A549 (cell line): Measurements from ENCODE around the gene VOPP1. TPM values are rescaled to one million over a fixed set of nuclear protein-coding genes. Genes with fewer than 3 reads are reported as not detected.

ENCODE experiments used
- ATAC-seq, 2 experiments: fragments of 200-7000 bp in 1 of 2; fragments of >200 bp in 1 of 2; cut with Nextera tagmentation in 1 of 2; cut with Tn5 transposase in 1 of 2; 3 replicates each; pipeline versions ENCODE4 v1.8.0 to v1.9.1; 2018 to 2020; ENCODE audit warnings: mild to moderate bottlenecking in 1 of 2, moderate library complexity in 1 of 2
- CTCF ChIA-PET: fragments of 300-600 bp; sonication (Branson Sonifier 250); formaldehyde crosslinking; extraction: SDS; loops from one replicate; lab custom pipeline; 2021; ENCODE audit warnings: antibody characterized with exemption, inconsistent platforms; lab: Yijun Ruan, JAX
- POLR2A ChIA-PET: fragments of 350-600 bp; formaldehyde crosslinking; extraction: SDS; loops from one replicate; lab custom pipeline; 2021; ENCODE audit warnings: antibody characterized with exemption, inconsistent platforms; lab: Yijun Ruan, JAX
- DNase-seq, 2 experiments: peaks; one replicate each; pipeline versions ENCODE4 v3.0.0 to v3.0.0-alpha.2; 2011 to 2016; ENCODE audit warnings: low read depth in 1 of 2, low spot score in 1 of 2
- FAIRE-seq: peaks from 2 replicates; lab custom pipeline; 2011; peaks lifted over from hg19 to GRCh38; lab: Jason Lieb, UNC
- H3K27ac ChIP-seq, 2 experiments: fragments of >200 bp; sonication (Bioruptor Twin); formaldehyde crosslinking; 3 replicates each; pipeline ENCODE4 v1.5.1; 2016 to 2017
- H3K4me1 ChIP-seq: fragments of >200 bp; sonication (Bioruptor Twin); formaldehyde crosslinking; 3 replicates; pipeline ENCODE4 v1.6.1; 2016
- H3K4me2 ChIP-seq: fragments of >200 bp; sonication (Bioruptor Twin); formaldehyde crosslinking; 3 replicates; pipeline ENCODE4 v1.6.1; 2016
- H3K4me3 ChIP-seq: fragments of >200 bp; sonication (Bioruptor Twin); formaldehyde crosslinking; 3 replicates; pipeline ENCODE4 v1.5.1; 2016
- H3K9me3 ChIP-seq: fragments of >200 bp; sonication (Bioruptor Twin); formaldehyde crosslinking; 3 replicates; pipeline ENCODE4 v1.6.1; 2016
- CHD2 ChIP-seq: fragments of 150-350 bp; IDR thresholded peaks from 2 replicates; pipeline ENCODE4 v1.6.1; 2014; ENCODE audit warnings: low read length; ENCODE audit not compliant: partially characterized antibody
- EHMT2 ChIP-seq: fragments of 200-600 bp; sonication (generic); IDR thresholded peaks from 2 replicates; pipeline ENCODE4 v1.6.1; 2016; ENCODE audit warnings: antibody characterized with exemption, low read depth, mild to moderate bottlenecking, moderate library complexity
- ELK1 ChIP-seq: fragments of 150-350 bp; IDR thresholded peaks from 2 replicates; pipeline ENCODE4 v1.6.1; 2014; ENCODE audit warnings: low read depth, mild to moderate bottlenecking, low read length
- ESRRA ChIP-seq: fragments of 150-350 bp; IDR thresholded peaks from 2 replicates; pipeline ENCODE4 v1.6.1; 2014; ENCODE audit warnings: mild to moderate bottlenecking, low read length, borderline replicate concordance
- FOXS1 ChIP-seq: fragments of 250-450 bp; sonication (Bioruptor Pico); IDR thresholded peaks from 2 replicates; pipeline ENCODE4 v1.5.0; 2020; ENCODE audit warnings: mild to moderate bottlenecking, moderate library complexity
- GATA3 ChIP-seq: IDR thresholded peaks from 2 replicates; pipeline ENCODE4 v1.6.1; 2012; ENCODE audit warnings: borderline replicate concordance
- HDAC2 ChIP-seq: fragments of 200-600 bp; sonication (generic); IDR thresholded peaks from 2 replicates; pipeline ENCODE4 v1.6.1; 2016
- HEYL ChIP-seq: fragments of 250-450 bp; sonication (Bioruptor Pico); IDR thresholded peaks from 2 replicates; pipeline ENCODE4 v1.8.0; 2021; ENCODE audit warnings: mild to moderate bottlenecking, moderate library complexity
- HOXB13 ChIP-seq: fragments of 250-450 bp; sonication (Bioruptor Pico); IDR thresholded peaks from 2 replicates; pipeline ENCODE4 v1.5.0; 2020; ENCODE audit warnings: low read depth, mild to moderate bottlenecking, moderate library complexity
- JUN ChIP-seq, 2 experiments: fragments of >200 bp; sonication (Bioruptor Twin); formaldehyde crosslinking; IDR thresholded peaks; 2 replicates in 1 of 2; 3 replicates in 1 of 2; pipeline ENCODE4 v1.6.1; 2016 to 2017
- MAFK ChIP-seq: fragments of 450-650 bp; IDR thresholded peaks from 2 replicates; pipeline ENCODE4 v1.6.1; 2014; ENCODE audit not compliant: partially characterized antibody
- MYC ChIP-seq: IDR thresholded peaks from 2 replicates; pipeline ENCODE4 v1.6.1; 2012; ENCODE audit warnings: mild to moderate bottlenecking, inconsistent platforms, low read length, improper control_type of control experiment, borderline replicate concordance
- NFE2L2 ChIP-seq: fragments of 150-350 bp; conservative IDR thresholded peaks from 2 replicates; pipeline ENCODE4 v1.6.1; 2014; ENCODE audit warnings: low read length
- NPAS2 ChIP-seq: fragments of 250-450 bp; sonication (Bioruptor Pico); IDR thresholded peaks from 2 replicates; pipeline ENCODE4 v1.8.0; 2022; ENCODE audit warnings: mild to moderate bottlenecking, moderate library complexity, borderline replicate concordance
- POLR2A ChIP-seq: IDR thresholded peaks from 2 replicates; pipeline ENCODE4 v1.6.1; 2012; ENCODE audit warnings: mild to moderate bottlenecking, low read length
- POLR2AphosphoS2 ChIP-seq: conservative IDR thresholded peaks from 2 replicates; pipeline ENCODE4 v1.6.1; 2012; ENCODE audit warnings: low read length, improper control_type of control experiment, inconsistent platforms
- RARB ChIP-seq: fragments of 250-450 bp; sonication (Bioruptor Pico); IDR thresholded peaks from 2 replicates; pipeline ENCODE4 v1.8.0; 2021; ENCODE audit warnings: mild to moderate bottlenecking, moderate library complexity
- RFX5 ChIP-seq: fragments of 450-650 bp; IDR thresholded peaks from 2 replicates; pipeline ENCODE4 v1.7.1; 2014; ENCODE audit warnings: antibody characterized with exemption, mild to moderate bottlenecking, moderate library complexity
- SMC3 ChIP-seq: fragments of >200 bp; sonication (Bioruptor Twin); formaldehyde crosslinking; IDR thresholded peaks from 3 replicates; pipeline ENCODE4 v1.6.1; 2018; ENCODE audit warnings: inconsistent platforms
- TFCP2L1 ChIP-seq: fragments of 250-450 bp; sonication (Bioruptor Pico); IDR thresholded peaks from 2 replicates; pipeline ENCODE4 v1.5.0; 2021; ENCODE audit warnings: mild to moderate bottlenecking
- TP53 ChIP-seq: fragments of 250-450 bp; sonication (Bioruptor Pico); IDR thresholded peaks from 2 replicates; pipeline ENCODE4 v1.5.0; 2021; ENCODE audit warnings: mild to moderate bottlenecking, moderate library complexity
- WGBS: methylation state at CpG from one replicate; pipeline ENCODE4 v1.1.6; 2017; ENCODE audit errors: missing lambda C conversion rate; 5-methylcytosine and 5-hydroxymethylcytosine counted together
- polyA plus RNA-seq, 4 experiments: library from polyadenylated mRNA; depleted of rRNA in 3 of 4; stranded (reverse); fragments of >200 nt; fragmentation: RNase III in 1 of 4; extraction: RNeasy Plus Mini Kit Qiagen cat#74134 plus additional on column Dnase treatment in 1 of 4; gene quantifications; 2 replicates in 3 of 4; 3 replicates in 1 of 4; pipeline ENCODE4 v1.2.3, GENCODE V29; 2011 to 2017
- TF ChIP-seq, protein P1 (sequence below): fragments of >200 bp; sonication (Bioruptor Twin); formaldehyde crosslinking; IDR thresholded peaks from 3 replicates; pipeline ENCODE4 v1.5.1; 2016
- TF ChIP-seq, protein P2 (sequence below): fragments of >200 bp; sonication (Bioruptor Twin); formaldehyde crosslinking; IDR thresholded peaks from 3 replicates; pipeline ENCODE4 v1.6.1; 2016

VOPP1 gene
- polyA plus RNA-seq, 2 of the 4 experiments (the other 2 are of a cell fraction) = 68.1 to 73.4 TPM

DNA sequence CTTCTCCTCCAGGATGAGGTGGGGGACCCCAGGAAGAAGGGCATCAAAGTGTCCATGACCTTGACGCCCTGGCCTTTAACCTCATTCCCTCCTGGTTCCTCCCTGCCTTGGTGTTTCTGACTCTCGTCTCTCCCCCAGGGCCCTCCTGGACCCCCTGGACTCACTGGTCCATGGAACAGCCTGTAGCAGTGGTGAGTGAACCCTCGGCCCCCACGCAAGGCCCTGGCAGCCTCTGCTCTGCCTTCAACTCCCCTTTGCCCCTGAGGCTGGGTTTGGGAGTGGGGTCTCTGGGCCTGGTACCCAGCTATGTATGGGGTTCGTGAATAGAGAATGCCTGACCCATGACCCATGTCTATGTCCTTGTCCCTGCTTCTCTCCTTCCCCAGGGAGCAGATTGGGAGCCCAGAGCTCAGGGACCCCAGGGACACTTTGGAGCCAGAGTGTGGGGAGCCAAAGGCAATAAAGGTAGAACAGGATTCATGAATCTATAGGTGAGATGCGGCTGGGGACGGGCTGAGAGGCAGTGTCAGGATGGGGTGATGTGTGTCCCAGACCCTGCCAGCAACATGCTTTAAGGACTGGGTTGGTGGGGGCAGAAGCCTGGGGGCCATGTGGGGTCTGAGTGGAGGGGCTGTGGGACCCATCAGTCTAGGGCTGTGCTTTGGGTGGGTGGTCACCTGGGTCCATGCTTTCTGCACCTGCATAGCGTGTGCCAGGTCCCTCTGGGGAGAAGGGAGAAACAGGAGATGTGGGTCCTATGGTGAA lies 18.4 kb upstream of the VOPP1 start (continued):
- TF ChIP-seq, protein P1, sequence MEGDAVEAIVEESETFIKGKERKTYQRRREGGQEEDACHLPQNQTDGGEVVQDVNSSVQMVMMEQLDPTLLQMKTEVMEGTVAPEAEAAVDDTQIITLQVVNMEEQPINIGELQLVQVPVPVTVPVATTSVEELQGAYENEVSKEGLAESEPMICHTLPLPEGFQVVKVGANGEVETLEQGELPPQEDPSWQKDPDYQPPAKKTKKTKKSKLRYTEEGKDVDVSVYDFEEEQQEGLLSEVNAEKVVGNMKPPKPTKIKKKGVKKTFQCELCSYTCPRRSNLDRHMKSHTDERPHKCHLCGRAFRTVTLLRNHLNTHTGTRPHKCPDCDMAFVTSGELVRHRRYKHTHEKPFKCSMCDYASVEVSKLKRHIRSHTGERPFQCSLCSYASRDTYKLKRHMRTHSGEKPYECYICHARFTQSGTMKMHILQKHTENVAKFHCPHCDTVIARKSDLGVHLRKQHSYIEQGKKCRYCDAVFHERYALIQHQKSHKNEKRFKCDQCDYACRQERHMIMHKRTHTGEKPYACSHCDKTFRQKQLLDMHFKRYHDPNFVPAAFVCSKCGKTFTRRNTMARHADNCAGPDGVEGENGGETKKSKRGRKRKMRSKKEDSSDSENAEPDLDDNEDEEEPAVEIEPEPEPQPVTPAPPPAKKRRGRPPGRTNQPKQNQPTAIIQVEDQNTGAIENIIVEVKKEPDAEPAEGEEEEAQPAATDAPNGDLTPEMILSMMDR = no peak
- TF ChIP-seq ESRRA (no peak), ELK1 (no peak), MYC (no peak)
- TF ChIP-seq, protein P2, sequence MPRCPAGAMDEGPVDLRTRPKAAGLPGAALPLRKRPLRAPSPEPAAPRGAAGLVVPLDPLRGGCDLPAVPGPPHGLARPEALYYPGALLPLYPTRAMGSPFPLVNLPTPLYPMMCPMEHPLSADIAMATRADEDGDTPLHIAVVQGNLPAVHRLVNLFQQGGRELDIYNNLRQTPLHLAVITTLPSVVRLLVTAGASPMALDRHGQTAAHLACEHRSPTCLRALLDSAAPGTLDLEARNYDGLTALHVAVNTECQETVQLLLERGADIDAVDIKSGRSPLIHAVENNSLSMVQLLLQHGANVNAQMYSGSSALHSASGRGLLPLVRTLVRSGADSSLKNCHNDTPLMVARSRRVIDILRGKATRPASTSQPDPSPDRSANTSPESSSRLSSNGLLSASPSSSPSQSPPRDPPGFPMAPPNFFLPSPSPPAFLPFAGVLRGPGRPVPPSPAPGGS = no peak

- H3K4me1 ChIP-seq = no peaks in the 10 kb centered on the region
- H3K9me3 ChIP-seq = no peaks in the 10 kb centered on the region
- POLR2A ChIA-PET = no interaction called here
- H3K27ac ChIP-seq = no peak overlapping the region
- DNase-seq = peak in 1 of 2 experiments; percentile 0
- no peak overlapping the region for H3K4me2 ChIP-seq
- 43% methylated on average over 1 of the region's 1 CpG for WGBS
- H3K4me3 ChIP-seq = no peak overlapping the region
- no peak for FAIRE-seq
- TF ChIP-seq TP53 (CRISPR knock-in tag) (no peak), GATA3 (no peak), SMC3 (no peak), CHD2 (no peak), MAFK (no peak), NFE2L2 (no peak), HOXB13 (CRISPR knock-in tag) (no peak), NPAS2 (CRISPR knock-in tag) (no peak), POLR2AphosphoS2 (no peak), JUN (IDR thresholded peaks at IDR 0.05) (no peak)
- TF ChIP-seq, protein P1 = no peak
- ATAC-seq = no peak
- CTCF ChIA-PET = interaction anchor here (0.9 kb wide), 1 partner anchor 334 kb away, joined by 3 read pairs; no protein-coding TSS in a partner anchor
Observed at GRCh38 chr7:55589905-55590304, 17.6 kb upstream of the VOPP1 start.

DNA sequence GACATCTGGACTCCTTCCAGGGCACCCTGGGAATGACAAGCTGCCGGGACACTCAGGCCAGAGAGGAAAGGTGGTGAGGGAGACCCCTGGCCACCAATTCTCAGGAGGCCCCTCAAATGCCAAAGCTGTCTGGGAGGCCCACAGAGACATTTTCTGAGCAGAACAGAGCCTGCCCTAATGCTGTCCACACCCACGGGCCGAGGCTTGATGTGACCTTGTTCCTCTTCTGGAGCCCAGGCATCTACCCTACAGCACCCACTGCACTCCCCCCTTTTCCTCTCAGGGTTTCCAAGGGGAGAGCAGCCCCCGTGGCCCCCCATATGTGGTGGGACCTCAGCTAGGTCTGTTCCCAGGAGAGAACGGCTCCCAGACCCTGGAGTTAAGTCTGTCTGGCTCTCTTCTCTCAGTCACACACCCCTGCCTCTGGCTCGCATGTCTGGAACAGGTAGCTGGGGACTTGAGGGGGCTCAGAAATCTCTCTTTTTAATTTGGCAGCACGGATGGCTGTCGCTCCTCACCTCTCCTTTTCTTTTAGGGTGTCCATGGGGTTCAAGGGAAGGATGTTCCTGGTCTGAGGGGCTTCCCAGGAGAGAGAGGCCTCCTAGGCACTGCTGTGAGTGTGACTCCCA lies 16.8 kb upstream of the VOPP1 start:
- FAIRE-seq = no peak

More for the DNA sequence above, 16.8 kb upstream of the VOPP1 start:
- DNase-seq = peak in 1 of 2 experiments; percentile 1
- WGBS = 30% methylated on average over 5 of the region's 8 CpGs
- Histone ChIP-seq H3K4me1 (no peaks in the 10 kb centered on the region), H3K9me3 (no peaks in the 10 kb centered on the region), H3K4me2 (no peak overlapping the region)
- CTCF ChIA-PET = no interaction called here
- ATAC-seq = peak in 1 of 2 experiments; percentile 10; a peak in 1 of 6 replicates
- no peak for TF ChIP-seq TP53 (CRISPR knock-in tag)
- TF ChIP-seq EHMT2 = no peak
- no peak for TF ChIP-seq MAFK
- TF ChIP-seq FOXS1 (CRISPR knock-in tag) = no peak
- TF ChIP-seq HEYL (CRISPR knock-in tag) = no peak
- TF ChIP-seq POLR2A = no peak
- TF ChIP-seq HDAC2 = no peak
- no peak for TF ChIP-seq CHD2
- TF ChIP-seq TFCP2L1 (CRISPR knock-in tag) = no peak
- TF ChIP-seq ESRRA = no peak
- TF ChIP-seq RARB (CRISPR knock-in tag) = no peak
- no peak for TF ChIP-seq RFX5
- TF ChIP-seq, protein P1 = no peak
- TF ChIP-seq ELK1 = no peak
- TF ChIP-seq, all 56 proteins: peak for 0
- POLR2A ChIA-PET = no interaction called here
- no peak overlapping the region for H3K27ac ChIP-seq
- H3K4me3 ChIP-seq = no peak overlapping the region
